Loucy (cell line): ENCODE measurements around the gene ENTHD1.

Experiments used
- H2AFZ ChIP-seq: fragments of 200-600 bp; sonication (generic); 2 replicates; pipeline ENCODE4 v1.6.0; 2016; ENCODE audit warnings: antibody characterized with exemption, mild to moderate bottlenecking, low read length, moderate library complexity
- H3F3A ChIP-seq: fragments of 200-600 bp; 2 replicates; pipeline ENCODE4 v1.6.0; 2016; ENCODE audit warnings: antibody characterized with exemption, low read depth, mild to moderate bottlenecking
- H3K27me3 ChIP-seq: fragments of 200-600 bp; sonication (generic); 2 replicates; pipeline ENCODE4 v1.6.1; 2014; ENCODE audit warnings: low read length, mild to moderate bottlenecking; ENCODE audit not compliant: insufficient read depth, poor library complexity, severe bottlenecking
- H3K36me3 ChIP-seq: fragments of 200-600 bp; sonication (generic); 2 replicates; pipeline ENCODE4 v1.6.1; 2016; ENCODE audit warnings: low read length; ENCODE audit not compliant: insufficient read depth
- H3K4me1 ChIP-seq: fragments of 200-600 bp; sonication (generic); 2 replicates; pipeline ENCODE4 v1.5.1; 2014; ENCODE audit warnings: low read length, mild to moderate bottlenecking; ENCODE audit not compliant: insufficient read depth, poor library complexity, severe bottlenecking
- H3K4me2 ChIP-seq: fragments of 200-600 bp; sonication (generic); 2 replicates; pipeline ENCODE4 v1.6.0; 2014; ENCODE audit warnings: antibody characterized with exemption, low read length, low read depth, mild to moderate bottlenecking; ENCODE audit not compliant: poor library complexity, severe bottlenecking
- H3K4me3 ChIP-seq: fragments of 200-600 bp; sonication (generic); 2 replicates; pipeline ENCODE4 v1.5.1; 2014; ENCODE audit warnings: low read length, mild to moderate bottlenecking, mixed read lengths; ENCODE audit not compliant: poor library complexity, severe bottlenecking
- H3K79me2 ChIP-seq: fragments of 200-600 bp; sonication (generic); 2 replicates; pipeline ENCODE4 v1.6.1; 2014; ENCODE audit warnings: low read length; ENCODE audit not compliant: insufficient read depth
- H3K9ac ChIP-seq: fragments of 200-600 bp; sonication (generic); 2 replicates; pipeline ENCODE4 v1.6.0; 2014; ENCODE audit warnings: mild to moderate bottlenecking, low read depth, low read length, moderate library complexity; ENCODE audit not compliant: poor library complexity, severe bottlenecking
- H3K9me2 ChIP-seq: fragments of 200-600 bp; sonication (generic); replicated peaks from 2 replicates; pipeline ENCODE4 v1.6.1; 2016; ENCODE audit warnings: low read depth, low read length, mixed read lengths
- H3K9me3 ChIP-seq: fragments of 200-600 bp; sonication (generic); 2 replicates; pipeline ENCODE4 v1.6.1; 2014; ENCODE audit warnings: mild to moderate bottlenecking, antibody characterized with exemption, low read length, low read depth; ENCODE audit not compliant: insufficient read depth
- H4K20me1 ChIP-seq: fragments of 200-600 bp; sonication (generic); 2 replicates; pipeline ENCODE4 v1.6.0; 2014; ENCODE audit warnings: antibody characterized with exemption, low read length, mild to moderate bottlenecking; ENCODE audit not compliant: insufficient read depth, poor library complexity, severe bottlenecking
- EZH2phosphoT487 ChIP-seq: fragments of 200-600 bp; IDR thresholded peaks from 2 replicates; pipeline ENCODE4 v1.6.1; 2018; ENCODE audit warnings: antibody characterized with exemption, mild to moderate bottlenecking, moderate library complexity, borderline replicate concordance
- TF ChIP-seq, protein P1 (sequence below): fragments of 200-600 bp; sonication (generic); conservative IDR thresholded peaks from 2 replicates; pipeline ENCODE4 v1.5.1; 2014; ENCODE audit warnings: mild to moderate bottlenecking, antibody characterized with exemption, low read length

The ENTHD1 gene

DNA sequence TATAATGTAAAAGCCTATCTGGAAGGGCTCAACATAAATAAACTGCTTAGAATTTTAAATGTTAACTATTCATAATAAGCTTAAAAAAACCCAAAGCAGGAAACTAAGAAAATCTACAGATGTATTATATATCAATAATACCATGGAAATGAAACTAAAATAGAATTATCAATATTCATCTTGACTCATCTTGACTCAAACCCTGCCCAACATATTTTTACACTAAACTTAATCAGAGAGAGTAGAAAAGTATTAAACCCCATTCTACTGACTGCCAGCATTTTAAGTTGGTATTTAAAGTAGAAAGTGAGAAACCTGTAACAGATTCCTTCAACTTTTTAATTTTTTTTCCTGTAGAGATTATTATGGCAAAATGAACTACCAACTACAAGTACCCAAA is 149.2 kb downstream of the ENTHD1 start:
- Histone ChIP-seq H3K9me3 (no peaks in the 10 kb centered on the region), H4K20me1 (no peaks in the 10 kb centered on the region), H3K4me3 (no peak overlapping the region), H3K9me2 (no peaks in the 10 kb centered on the region), H3K79me2 (no peaks in the 10 kb centered on the region), H3K4me1 (peaks cover 19% of the 10 kb centered on the region), H3F3A (no peaks in the 10 kb centered on the region), H3K27me3 (no peaks in the 10 kb centered on the region), H3K4me2 (no peak overlapping the region), H3K36me3 (no peaks in the 10 kb centered on the region), H2AFZ (no peak overlapping the region), H3K9ac (no peak overlapping the region)
- TF ChIP-seq EZH2phosphoT487: no peak
- TF ChIP-seq, protein P1, sequence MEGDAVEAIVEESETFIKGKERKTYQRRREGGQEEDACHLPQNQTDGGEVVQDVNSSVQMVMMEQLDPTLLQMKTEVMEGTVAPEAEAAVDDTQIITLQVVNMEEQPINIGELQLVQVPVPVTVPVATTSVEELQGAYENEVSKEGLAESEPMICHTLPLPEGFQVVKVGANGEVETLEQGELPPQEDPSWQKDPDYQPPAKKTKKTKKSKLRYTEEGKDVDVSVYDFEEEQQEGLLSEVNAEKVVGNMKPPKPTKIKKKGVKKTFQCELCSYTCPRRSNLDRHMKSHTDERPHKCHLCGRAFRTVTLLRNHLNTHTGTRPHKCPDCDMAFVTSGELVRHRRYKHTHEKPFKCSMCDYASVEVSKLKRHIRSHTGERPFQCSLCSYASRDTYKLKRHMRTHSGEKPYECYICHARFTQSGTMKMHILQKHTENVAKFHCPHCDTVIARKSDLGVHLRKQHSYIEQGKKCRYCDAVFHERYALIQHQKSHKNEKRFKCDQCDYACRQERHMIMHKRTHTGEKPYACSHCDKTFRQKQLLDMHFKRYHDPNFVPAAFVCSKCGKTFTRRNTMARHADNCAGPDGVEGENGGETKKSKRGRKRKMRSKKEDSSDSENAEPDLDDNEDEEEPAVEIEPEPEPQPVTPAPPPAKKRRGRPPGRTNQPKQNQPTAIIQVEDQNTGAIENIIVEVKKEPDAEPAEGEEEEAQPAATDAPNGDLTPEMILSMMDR: no peak

DNA sequence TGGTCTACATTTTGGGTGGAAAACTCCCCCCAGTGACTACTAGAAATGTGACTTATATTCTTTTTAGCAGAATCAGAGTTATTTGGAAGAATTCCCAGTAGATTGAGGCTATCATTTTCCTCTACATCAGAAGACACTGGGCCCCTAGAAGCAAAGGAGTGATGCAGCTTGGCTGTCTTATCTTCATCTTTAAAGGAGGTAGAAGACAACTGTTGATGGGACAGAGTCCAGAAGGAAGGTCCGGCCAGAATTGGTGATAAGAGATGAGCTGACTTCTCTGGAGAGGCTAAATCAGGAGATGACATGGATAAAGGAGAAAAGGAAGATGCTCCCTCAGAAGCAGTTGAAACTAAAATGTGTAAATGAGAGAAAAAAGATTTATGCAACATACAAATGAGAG is 149.6 kb downstream of the ENTHD1 start:
- Histone ChIP-seq H3F3A (no peaks in the 10 kb centered on the region), H3K9me3 (no peaks in the 10 kb centered on the region), H3K9ac (no peak overlapping the region), H3K36me3 (no peaks in the 10 kb centered on the region), H4K20me1 (no peaks in the 10 kb centered on the region), H3K9me2 (no peaks in the 10 kb centered on the region), H3K4me1 (peaks cover 19% of the 10 kb centered on the region), H2AFZ (no peak overlapping the region), H3K27me3 (no peaks in the 10 kb centered on the region), H3K4me3 (no peak overlapping the region), H3K79me2 (no peaks in the 10 kb centered on the region), H3K4me2 (no peak overlapping the region)
- TF ChIP-seq, protein P1: no peak
- TF ChIP-seq EZH2phosphoT487: no peak

DNA sequence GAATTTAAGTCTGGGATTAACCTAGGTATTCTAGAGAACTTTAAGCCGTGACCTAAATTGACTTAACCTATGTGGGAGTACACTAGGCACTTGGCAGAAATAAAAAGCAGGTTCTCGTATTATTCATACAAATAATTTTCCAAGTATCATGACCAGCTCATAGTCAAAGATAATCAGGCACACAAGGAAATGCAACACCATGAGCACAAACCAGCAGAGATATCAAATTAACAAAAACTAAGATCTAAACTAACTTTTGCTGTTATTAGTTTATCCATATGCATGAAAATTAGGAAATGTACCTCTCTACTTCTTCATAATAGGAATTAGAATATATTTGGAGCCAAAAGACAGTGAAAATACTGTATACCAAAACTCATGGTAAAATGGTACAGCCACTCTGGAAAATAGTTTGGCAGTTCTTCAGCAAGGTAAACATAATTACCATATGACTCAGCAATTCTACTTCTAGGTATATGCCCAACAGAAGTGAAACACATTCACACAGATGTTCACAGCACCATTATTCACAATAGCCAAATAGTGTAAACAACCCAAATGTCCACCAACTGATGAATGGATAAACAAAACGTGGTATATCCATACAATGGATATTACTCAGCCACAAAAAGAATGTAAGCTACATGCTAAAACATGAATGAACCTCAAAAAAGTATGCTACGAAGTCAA is 154.1 kb downstream of the ENTHD1 start:
- Histone ChIP-seq H3K9ac (no peak overlapping the region), H3K79me2 (no peaks in the 10 kb centered on the region), H4K20me1 (no peaks in the 10 kb centered on the region), H3K9me2 (no peaks in the 10 kb centered on the region), H2AFZ (no peak overlapping the region), H3K4me3 (no peak overlapping the region), H3K27me3 (no peaks in the 10 kb centered on the region), H3K4me2 (no peak overlapping the region), H3K36me3 (no peaks in the 10 kb centered on the region), H3K4me1 (no peaks in the 10 kb centered on the region), H3K9me3 (no peaks in the 10 kb centered on the region), H3F3A (no peaks in the 10 kb centered on the region)
- TF ChIP-seq, protein P1: no peak
- TF ChIP-seq EZH2phosphoT487: no peak
